ENCODE results near the gene HNRNPUL2.

HNRNPUL2 gene

DNA sequence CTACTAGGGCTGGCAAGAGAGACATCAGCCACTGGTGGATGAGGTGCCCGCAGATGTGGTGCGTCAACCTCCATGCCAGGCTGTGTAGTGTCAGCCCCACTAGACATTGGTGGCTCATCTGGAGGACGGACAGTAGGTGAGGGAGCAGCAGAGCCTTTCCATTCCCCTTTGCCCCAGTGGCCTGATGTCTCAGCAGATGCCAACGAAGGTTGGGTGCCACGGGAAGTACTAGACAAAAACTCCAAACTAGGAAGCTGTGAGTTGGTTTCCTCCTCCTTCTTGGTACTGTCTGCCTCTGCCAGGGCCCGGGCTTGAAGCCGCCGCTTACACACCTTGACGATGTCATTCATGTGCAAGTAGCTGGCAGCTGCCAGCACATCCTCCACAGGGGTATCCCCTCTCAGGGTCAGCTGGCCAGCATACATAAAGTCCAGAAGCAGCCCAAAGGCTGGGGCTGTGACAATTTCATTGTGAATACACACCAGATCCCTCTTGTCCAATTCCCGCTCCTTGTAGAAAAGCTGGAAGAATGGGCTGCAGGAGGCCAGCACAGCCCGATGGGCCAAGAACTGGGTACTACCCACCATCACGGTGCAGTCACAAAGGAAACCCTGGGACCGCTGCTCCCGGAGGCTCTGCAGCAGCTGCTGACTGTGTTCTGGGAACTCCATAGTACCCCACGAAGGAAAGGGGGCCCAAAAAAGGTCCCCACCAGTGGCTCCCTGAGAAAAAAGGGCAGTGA is 25.9 kb upstream of the HNRNPUL2 start:
- TF ChIP-seq RAD21 (IDR thresholded peaks at IDR 0.05; ENCODE audit: low read depth) (no peak), EP300 (IDR thresholded peaks at IDR 0.05; ENCODE audit: borderline replicate concordance) (no peak), TCF12 (IDR thresholded peaks at IDR 0.05; ENCODE audit: low read depth) (no peak), ZBTB7A (IDR thresholded peaks at IDR 0.05; ENCODE audit: low read depth) (no peak), CREB1 (IDR thresholded peaks at IDR 0.05; ENCODE audit: low read depth) (no peak), TEAD4 (IDR thresholded peaks at IDR 0.05) (no peak), YY1 (IDR thresholded peaks at IDR 0.05; ENCODE audit: low read depth) (no peak)
- TF ChIP-seq, protein P1, sequence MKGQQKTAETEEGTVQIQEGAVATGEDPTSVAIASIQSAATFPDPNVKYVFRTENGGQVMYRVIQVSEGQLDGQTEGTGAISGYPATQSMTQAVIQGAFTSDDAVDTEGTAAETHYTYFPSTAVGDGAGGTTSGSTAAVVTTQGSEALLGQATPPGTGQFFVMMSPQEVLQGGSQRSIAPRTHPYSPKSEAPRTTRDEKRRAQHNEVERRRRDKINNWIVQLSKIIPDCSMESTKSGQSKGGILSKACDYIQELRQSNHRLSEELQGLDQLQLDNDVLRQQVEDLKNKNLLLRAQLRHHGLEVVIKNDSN (IDR thresholded peaks at IDR 0.05) = no peak
- TF ChIP-seq, protein P2, sequence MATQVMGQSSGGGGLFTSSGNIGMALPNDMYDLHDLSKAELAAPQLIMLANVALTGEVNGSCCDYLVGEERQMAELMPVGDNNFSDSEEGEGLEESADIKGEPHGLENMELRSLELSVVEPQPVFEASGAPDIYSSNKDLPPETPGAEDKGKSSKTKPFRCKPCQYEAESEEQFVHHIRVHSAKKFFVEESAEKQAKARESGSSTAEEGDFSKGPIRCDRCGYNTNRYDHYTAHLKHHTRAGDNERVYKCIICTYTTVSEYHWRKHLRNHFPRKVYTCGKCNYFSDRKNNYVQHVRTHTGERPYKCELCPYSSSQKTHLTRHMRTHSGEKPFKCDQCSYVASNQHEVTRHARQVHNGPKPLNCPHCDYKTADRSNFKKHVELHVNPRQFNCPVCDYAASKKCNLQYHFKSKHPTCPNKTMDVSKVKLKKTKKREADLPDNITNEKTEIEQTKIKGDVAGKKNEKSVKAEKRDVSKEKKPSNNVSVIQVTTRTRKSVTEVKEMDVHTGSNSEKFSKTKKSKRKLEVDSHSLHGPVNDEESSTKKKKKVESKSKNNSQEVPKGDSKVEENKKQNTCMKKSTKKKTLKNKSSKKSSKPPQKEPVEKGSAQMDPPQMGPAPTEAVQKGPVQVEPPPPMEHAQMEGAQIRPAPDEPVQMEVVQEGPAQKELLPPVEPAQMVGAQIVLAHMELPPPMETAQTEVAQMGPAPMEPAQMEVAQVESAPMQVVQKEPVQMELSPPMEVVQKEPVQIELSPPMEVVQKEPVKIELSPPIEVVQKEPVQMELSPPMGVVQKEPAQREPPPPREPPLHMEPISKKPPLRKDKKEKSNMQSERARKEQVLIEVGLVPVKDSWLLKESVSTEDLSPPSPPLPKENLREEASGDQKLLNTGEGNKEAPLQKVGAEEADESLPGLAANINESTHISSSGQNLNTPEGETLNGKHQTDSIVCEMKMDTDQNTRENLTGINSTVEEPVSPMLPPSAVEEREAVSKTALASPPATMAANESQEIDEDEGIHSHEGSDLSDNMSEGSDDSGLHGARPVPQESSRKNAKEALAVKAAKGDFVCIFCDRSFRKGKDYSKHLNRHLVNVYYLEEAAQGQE (IDR thresholded peaks at IDR 0.05; ENCODE audit: low read depth) = no peak

DNA sequence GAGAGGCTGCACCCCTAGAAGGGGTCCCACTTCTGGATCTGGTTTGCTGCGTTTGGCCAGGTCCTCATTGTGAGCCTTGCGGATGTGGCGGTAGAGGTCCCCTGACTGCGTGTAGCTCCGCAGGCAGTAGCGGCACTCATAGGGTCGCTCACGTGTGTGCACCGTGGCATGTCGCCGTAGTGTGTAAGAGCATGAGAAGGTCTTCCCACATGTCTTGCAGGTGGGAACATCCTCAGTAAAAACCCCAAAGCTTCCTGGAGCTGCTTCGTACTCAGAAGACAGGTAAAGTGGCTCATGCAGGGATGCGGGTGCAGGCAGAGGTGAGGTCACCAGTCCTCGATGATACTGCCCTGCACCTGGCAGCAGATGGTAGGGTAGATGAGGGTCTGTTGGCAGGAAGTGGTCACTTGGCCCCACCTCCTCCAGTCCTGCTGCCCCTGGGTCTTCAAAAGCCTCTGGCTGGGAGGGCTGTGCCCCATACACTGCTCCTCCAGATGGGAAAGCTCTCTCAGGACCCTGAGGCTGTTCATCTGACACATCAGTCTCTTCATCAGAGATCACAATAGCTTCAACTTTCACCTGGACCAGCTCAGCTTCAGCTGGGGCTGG is 25.0 kb upstream of the HNRNPUL2 start:
- TF ChIP-seq TEAD4 (IDR thresholded peaks at IDR 0.05) = no peak

DNA sequence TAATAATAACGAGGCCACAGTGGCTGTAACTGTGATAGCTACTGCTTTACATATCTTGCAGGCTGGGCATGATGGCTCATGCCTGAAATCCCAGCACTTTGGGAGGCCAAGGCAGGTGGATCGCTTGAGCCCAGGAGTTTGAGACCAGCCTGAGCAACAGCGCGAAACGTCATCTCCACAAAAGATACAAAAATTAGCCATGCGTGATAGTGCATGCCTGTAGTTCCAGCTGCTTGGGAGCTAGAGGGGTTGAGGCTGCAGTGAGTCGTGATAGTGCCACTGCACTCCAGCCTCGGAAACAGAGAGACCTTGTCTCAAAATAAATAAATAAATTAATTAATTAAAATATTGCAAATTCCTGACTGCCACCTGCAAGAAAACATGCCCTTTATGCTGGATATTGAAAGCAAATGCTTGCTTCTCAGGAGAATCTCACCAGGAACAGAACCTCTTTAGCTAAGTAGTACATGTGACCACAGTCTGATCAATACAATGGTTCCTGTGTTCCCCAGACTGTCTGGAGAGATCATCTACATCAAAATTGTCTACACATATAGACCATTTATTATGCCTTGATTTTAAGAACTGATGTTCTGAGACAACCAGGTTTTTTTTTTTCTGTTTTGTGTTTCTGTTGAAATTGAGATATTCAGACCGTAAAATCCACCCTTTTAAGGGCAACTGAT is 20.4 kb upstream of the HNRNPUL2 start:
- TF ChIP-seq EP300 (IDR thresholded peaks at IDR 0.05; ENCODE audit: borderline replicate concordance) (no peak), TCF12 (IDR thresholded peaks at IDR 0.05; ENCODE audit: low read depth) (no peak), FOXM1 (IDR thresholded peaks at IDR 0.05; ENCODE audit: borderline replicate concordance, low read depth) (no peak), RAD21 (IDR thresholded peaks at IDR 0.05; ENCODE audit: low read depth) (no peak), ZBTB7A (IDR thresholded peaks at IDR 0.05; ENCODE audit: low read depth) (no peak), NFIC (IDR thresholded peaks at IDR 0.05) (no peak), TAF1 (IDR thresholded peaks at IDR 0.05; ENCODE audit: low read depth) (no peak), YY1 (IDR thresholded peaks at IDR 0.05; ENCODE audit: low read depth) (no peak), CEBPB (IDR thresholded peaks at IDR 0.05) (no peak), TEAD4 (IDR thresholded peaks at IDR 0.05) (no peak), CREB1 (IDR thresholded peaks at IDR 0.05; ENCODE audit: low read depth) (no peak), EGR1 (IDR thresholded peaks at IDR 0.05) (no peak)
- TF ChIP-seq, protein P3, sequence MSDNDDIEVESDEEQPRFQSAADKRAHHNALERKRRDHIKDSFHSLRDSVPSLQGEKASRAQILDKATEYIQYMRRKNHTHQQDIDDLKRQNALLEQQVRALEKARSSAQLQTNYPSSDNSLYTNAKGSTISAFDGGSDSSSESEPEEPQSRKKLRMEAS (IDR thresholded peaks at IDR 0.05) = no peak
- TF ChIP-seq, protein P2 (IDR thresholded peaks at IDR 0.05; ENCODE audit: low read depth) = no peak
- TF ChIP-seq, protein P1 (IDR thresholded peaks at IDR 0.05) = no peak

DNA sequence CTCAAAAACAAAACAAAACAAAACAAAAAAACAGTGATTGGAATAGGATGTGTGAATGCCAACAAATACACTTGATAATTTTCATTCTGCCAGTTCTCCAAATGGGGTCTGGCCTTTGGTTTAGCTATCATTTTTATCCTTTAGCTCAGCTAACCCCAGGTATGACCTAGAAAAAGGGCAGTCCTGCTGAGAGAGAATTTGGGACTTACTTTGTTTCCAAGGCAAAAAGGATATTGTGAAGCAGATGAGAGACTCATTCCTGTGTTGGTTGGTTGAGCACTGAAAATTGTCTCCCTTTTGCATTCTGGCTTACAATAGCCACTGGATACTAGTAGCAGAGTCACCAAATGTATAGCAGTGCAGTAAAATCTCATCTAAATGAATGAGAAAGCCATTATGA is 9.9 kb upstream of the HNRNPUL2 start:
- TF ChIP-seq CREB1 (IDR thresholded peaks at IDR 0.05; ENCODE audit: low read depth) (no peak), TAF1 (IDR thresholded peaks at IDR 0.05; ENCODE audit: low read depth) (no peak), EGR1 (IDR thresholded peaks at IDR 0.05) (no peak), NFIC (IDR thresholded peaks at IDR 0.05) (no peak), TEAD4 (IDR thresholded peaks at IDR 0.05) (no peak), ZBTB7A (IDR thresholded peaks at IDR 0.05; ENCODE audit: low read depth) (no peak), EP300 (IDR thresholded peaks at IDR 0.05; ENCODE audit: borderline replicate concordance) (no peak)

DNA sequence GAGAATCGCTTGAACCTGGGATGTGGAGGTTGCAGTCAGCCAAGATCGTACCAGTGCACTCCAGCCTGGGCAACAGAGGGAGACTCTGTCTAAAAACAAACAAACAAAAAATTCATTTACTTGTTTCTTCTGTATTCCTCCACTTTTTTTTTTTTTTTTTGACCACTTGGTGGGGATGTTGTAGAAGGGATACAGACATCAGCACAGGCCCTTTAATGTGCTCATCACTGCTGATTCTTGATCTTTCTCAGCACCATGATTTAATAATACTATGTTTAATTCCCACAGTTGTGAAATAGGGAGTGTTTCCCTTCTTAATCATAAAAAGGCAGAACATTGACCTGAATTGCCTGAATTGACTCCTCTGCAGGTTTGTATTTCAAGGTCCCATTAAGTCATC is 5.6 kb upstream of the HNRNPUL2 start:
- TF ChIP-seq TAF1 (IDR thresholded peaks at IDR 0.05; ENCODE audit: low read depth) (no peak), EGR1 (IDR thresholded peaks at IDR 0.05) (no peak), TCF12 (IDR thresholded peaks at IDR 0.05; ENCODE audit: low read depth) (no peak), TEAD4 (IDR thresholded peaks at IDR 0.05) (no peak), EP300 (IDR thresholded peaks at IDR 0.05; ENCODE audit: borderline replicate concordance) (no peak), NFIC (IDR thresholded peaks at IDR 0.05) (no peak), CEBPB (IDR thresholded peaks at IDR 0.05) (no peak), RAD21 (IDR thresholded peaks at IDR 0.05; ENCODE audit: low read depth) (no peak), ZBTB7A (IDR thresholded peaks at IDR 0.05; ENCODE audit: low read depth) (no peak), FOXM1 (IDR thresholded peaks at IDR 0.05; ENCODE audit: borderline replicate concordance, low read depth) (no peak), CREB1 (IDR thresholded peaks at IDR 0.05; ENCODE audit: low read depth) (no peak), YY1 (IDR thresholded peaks at IDR 0.05; ENCODE audit: low read depth) (no peak)
- TF ChIP-seq, protein P3 (IDR thresholded peaks at IDR 0.05) = no peak
- TF ChIP-seq, protein P1 (IDR thresholded peaks at IDR 0.05) = no peak
- TF ChIP-seq, protein P2 (IDR thresholded peaks at IDR 0.05; ENCODE audit: low read depth) = no peak

All from Ishikawa (cell line).